GM19035 (cell line): Measurements from ENCODE around the gene TRAK1.

Source experiments
- ATAC-seq: cut with Tn5 transposase; IDR thresholded peaks from one replicate; pipeline ENCODE4 v1.9.1; 2021; ENCODE audit not compliant: unreplicated experiment

TRAK1 gene

DNA sequence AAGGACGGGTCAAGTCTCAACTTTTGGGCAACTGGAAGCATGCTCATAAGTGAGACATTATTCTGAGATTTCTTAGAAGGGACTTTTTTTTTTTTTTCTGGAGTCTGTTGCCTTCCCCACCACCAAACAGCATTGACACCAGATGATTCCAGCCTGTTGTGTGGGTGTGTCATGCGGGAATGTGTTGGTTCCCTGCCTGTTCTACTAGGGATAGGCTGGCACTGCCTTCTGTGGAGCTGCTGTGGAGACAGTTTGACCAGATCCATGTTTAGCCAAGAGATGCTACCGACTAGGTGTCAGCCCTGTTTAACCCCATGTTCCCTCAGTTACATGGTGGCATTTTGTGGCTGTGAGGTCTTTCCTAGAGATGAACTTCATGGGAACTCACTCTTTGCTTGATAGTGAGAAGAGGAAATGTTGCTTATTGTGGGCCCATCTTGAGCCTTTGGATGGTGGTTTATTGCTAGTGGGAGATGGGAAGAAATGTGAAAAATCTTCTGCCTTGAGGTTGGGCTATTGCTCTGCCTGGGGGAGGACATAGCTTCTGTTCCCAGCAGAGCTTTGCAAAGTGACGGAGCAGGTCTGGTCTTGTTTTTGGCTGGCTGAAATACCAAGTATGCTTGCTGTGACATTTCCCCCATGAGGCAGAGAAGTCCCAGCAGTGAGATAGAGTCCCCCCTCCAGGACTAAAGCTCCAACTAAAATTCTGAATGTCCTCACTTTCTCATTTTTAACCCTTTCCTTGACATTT is 31.3 kb downstream of the TRAK1 start:
- no peak for ATAC-seq

DNA sequence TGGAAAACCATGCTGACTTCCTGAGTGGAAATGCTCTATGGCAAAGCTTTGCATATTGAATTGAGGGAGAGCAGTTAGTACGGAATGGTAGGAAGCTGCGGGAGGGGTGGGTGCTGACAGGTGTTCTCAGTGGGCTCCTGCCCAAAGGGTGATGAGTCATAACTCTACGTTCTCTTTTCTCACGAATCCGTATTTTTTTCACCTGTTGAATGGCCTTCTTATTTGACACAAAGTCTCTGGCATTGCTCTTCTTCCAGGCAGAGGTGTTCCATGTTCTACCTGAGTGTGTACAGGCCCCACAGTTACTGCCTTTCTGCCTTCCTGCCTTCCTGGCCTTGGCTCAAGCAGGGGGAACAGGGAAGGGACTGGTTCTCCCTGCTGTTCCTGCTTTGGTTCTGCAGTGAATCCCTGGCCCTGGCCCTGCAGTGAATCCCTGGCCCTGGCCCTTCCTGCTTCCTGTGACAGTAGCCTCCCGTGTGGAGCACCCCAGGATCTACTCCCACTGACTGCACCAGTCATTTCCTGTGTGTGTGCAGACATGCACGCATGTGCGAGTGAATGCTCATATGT is 31.9 kb downstream of the TRAK1 start:
- ATAC-seq: no peak

DNA sequence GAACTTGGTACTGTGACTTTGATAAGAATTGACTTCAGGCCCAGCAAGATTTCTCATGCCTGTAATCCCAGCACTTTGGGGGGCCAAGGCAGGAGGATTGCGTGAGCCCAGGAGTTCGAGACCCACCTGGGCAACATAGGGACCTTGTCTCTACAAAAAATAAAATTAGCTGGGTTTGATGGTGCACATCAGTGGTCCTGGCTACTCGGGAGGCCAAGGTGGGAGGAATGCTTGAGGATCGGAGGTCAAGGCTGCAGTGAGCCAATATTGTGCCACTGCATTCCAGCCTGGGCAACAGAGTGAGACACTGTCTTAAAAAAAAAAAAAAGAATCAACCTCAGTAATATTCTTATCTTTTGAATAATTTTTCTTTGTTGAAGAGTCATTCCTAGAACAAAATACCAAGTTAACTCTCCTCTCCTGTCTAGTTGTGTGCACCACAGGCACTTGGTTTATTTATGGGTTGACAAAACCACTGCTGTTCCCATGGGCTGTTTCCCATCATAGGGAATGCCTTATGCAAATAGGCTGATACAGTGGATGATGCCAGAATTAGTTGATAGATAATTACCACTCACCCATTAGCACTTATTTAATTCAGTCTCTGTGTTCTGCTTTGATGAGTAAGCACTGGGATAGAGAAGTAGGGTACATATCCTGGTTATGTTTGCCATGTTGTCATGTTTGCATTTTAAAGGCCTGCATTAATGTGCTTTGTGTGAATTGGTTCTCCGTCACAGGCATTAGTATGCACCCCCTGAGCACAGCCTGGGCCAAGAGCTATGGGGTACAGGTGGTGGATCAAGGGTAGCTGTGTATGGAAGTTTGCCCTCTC is 32.9 kb downstream of the TRAK1 start:
- ATAC-seq: no peak

DNA sequence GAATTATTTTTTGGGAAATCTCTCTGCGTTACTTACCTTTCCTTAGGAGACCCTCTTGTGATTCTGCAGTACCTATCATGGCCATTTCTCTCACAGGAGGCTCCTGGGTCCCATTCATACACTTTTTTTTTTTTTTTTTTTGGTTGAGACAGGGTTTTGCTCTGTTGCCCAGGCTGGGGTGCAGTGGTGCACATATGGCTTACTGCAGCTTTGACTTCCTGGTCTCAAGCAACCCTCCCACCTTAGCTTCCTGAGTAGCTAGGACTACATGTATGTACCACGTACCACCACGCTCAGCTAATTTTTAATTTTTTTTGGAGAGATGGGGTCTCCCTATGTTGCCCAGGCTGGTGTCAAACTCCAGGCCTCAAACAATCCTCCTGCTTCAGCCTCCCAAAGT is 36.1 kb downstream of the TRAK1 start:
- ATAC-seq: no peak

DNA sequence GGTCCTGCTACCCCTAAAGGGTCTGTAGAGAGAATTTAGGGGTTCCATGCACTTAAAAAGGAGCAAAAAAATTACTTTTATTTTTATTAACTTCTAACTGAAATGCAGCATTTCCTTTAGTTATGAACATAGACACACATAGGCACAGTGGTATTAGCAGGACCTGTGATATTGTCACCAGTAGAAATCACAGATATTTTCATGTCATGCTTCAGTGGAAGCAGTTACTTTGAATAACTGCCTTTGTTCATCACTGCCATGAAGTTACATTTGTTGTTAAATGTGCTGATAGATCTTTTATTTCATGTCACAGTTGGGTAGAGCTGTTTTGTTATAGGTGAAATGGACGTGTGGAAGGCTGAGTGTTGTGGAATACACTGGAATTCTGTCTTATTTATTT is 37.4 kb downstream of the TRAK1 start:
- ATAC-seq: no peak

DNA sequence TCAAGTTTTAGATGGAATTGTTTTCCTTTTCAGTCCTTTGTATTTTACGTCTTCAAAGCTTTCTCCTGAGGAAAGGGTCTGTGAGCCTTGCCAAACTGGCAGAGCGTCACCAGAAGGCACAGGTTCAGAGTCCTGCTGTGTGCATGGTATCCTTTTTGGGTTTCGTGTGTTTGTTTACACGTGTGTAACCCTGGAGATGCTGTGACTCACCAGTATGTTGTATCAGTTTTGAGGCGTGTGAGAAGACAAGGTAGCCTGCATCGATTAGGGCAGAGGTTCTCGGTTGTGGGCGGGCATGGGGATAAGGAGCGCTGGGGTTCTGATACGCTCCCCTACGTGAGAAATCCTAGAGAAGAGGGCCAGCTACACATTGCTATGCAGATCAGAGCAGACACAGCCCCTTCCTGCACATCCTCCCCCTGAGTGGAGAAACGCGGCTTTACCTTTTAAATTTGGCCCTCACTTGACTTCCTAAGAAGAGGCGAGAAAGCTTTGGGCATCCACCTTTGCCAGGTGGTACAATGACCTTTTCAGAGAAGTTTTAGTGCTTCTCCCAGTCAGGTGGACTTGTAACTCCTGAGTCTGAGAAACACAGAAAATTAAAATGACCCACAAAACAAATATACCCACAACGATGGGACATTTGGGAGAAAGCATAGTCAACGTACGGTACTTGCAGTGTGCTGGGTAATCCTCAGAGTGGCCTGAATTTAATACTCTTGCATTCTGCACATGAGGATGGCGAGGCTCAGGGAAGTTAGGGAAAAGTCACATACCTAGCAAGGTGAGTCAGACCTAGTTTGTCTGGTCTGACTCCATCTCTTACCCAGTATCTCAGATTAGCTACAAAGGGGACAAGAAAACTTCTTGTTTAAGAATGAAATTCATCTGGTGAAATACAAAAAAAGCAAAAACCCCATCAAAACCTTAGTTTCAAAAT is 38.1 kb downstream of the TRAK1 start:
- no peak for ATAC-seq

DNA sequence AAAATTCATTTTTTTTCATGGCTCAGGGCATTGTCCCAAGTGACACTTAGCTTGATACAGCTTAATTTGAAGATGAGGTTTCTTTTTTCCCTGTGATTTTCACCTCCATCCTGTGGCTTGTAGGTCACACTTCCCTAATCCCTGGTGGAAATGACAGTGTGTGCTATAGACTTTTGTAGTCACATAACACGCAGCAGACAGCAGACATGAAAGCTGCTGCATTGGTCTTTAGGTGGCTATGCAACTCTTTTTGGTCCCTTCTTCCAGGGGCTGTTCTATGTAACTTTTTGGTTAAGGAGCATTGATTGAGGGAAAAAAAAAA is 38.8 kb downstream of the TRAK1 start:
- ATAC-seq: no peak

DNA sequence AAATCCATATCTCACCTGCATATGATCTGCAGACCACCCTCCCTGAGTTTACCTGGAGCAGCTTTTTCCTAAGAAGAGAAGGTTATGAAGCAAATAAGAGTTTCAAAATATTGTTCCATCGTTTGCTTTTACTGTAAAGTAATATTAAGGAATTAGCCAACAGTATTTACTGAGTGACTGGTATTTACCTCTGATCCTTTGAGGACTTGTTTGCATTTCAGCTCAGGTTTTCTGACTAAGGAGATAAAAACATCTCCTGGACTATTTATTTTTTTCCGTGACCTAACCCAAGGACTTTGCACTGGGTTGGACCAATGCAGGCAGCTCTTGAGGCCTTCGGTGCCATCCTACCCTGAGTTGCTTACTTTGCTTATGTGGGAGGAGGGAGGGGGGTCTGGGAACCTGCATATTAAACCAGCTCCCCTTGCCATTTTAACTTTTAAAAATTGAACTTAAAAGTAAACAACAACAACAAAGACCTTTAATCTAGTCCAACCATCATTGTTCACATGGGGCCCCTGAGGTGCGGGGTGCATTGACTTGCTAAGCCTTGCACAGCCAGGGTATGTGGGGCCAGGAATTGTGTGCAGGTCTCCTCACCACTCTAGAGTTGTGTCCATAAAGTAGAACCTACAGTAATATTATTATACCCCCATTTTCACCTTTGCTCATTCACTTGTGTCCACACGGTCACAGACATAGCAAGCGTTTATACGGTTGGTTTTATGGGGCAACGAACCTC is 39.3 kb downstream of the TRAK1 start:
- no peak for ATAC-seq

DNA sequence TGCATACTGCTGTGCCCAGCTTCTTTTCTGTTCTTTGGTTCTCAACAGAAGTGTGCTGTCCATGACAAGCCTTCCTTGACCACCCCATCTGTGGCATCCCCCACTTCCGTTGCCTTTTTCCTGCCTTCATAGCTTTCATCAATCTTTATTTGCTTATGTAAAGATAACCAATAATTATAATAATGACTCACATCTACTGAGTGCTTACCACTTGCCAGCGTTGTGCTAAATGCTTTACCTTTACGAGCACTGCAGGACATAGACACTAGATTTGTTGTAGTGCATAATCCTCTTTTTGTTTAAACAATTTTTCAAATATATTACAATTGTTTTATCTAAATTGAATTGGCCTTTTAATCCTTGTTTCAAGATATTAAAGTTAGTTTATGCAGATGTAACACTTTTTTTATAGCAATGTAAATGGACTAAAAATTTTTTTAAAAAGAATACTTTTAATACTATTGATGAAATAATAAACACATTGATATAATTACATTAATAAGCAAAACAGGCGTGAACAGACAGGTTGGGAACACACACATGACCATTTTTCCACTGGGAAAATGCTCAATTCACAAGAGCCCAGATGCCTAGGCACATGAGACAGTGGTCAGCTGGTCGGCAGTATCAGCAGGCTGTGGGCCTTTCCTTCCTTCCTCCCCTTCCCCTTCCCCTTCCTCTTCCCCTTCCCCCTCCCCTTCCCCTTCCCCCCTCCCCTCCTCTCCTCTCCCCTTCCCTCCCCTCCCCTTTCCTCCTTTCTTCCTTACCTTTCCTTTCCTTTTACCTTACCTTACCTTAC is 42.5 kb downstream of the TRAK1 start:
- ATAC-seq: no peak

DNA sequence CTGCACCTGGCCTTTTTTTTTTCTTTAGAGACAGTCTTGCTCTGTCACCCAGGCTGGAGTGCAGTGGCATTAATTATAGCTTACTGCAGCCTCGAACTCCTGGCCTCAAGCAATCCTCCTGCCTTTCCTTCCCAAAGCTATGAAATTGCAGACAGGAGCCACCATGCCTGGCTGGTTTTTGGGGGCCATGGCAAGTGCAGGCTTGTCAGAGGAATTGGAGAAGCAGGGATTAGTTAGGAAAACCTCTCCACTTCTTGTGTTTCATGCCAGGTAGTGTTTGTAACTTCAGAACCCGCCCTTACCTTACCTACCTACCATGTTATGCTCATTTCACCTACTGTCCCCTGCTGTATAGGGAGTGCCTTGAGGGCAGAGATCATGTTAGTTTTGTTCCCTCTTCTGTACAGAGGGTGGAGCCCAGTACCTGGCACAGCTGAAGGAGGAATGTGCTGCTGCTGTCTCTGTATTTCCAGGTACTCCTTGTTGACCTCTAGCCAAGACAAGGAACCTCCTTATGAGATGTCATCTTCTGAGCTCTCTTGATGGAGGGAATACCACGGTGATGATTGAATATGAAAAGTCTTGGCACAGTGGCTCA is 43.8 kb downstream of the TRAK1 start:
- ATAC-seq: no peak

DNA sequence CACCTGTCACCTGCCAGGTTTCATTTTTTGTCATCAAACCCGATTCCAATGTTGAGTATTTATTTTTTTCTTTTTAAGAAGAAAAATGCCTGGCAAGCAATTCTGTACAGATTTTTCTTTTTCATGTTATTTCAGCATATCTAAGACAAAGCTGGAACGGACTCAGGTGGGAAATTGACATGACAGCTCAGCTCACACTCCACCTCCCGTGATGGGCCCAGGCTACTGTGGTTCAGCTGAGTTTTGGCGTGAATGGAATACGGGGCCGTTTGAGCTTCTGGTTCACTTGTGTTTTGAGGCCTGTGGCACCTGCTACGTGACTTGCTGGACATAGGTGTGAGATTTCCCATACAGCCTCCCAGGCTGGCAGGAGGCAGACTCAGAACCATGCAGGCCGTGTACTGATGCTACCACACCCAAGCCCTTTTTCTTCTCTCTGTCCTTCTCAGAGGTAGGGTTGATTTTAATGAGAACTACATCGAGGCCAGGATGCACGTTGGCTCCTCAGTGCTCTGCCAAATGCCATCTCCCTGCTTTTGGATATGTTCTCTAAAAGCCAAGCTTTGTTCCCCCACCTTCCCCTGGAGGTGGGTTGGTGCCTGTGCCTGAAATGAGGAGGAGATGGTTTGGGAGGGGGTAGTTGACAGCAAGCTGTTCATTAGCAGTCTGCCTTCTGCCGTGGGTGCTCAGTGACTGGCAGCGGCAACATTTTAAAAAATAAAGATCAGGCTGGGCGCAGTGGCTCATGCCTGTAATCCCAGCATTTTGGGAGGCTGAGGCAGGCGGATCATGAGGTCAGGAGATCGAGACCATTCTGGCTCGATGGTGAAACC is 48.7 kb downstream of the TRAK1 start:
- no peak for ATAC-seq

DNA sequence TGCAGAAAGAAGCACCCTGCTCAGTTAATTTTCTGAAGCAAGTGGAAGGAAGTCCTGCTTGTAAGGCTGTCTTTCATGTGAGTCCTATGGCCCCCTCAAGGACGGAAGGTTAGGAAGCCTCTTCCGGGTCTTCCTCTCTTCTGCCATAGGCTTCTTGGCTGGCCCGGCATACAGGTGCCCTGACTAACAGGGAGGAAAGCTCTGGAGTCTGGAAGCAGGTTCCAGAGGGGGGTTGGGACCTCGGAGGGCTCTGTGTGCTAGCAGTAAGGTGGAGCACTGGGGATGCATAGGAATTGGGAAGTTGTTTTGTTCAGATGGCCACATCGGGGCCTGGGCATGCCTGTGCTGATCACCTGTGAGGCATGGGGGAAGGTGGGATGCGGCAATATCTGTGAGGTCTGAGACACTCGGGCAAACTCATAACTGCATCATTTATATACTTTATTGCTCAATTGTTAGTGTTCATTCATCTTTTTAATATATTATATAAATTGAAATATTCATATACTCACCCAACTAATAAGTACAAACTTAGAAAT is 49.6 kb downstream of the TRAK1 start:
- no peak for ATAC-seq

DNA sequence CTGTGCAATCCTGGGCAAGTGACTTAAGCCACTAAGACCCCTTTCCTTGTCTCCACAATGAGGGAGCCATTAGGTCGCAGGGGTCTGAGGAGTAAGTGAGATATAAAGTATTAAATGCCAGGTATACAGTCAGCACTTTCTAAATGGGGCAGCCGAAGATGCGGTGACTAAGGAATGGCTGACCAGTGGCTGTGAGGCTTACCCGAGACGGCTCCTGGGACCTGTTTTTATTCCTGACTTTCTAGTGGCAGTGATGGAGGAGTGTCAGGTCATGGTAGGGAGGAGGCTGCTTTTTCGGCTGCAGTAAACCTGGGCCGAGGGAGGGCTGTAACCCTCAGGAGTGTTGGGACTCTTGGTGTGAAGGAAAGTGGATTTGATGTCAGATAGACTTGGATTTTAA is 52.3 kb downstream of the TRAK1 start:
- ATAC-seq: no peak

DNA sequence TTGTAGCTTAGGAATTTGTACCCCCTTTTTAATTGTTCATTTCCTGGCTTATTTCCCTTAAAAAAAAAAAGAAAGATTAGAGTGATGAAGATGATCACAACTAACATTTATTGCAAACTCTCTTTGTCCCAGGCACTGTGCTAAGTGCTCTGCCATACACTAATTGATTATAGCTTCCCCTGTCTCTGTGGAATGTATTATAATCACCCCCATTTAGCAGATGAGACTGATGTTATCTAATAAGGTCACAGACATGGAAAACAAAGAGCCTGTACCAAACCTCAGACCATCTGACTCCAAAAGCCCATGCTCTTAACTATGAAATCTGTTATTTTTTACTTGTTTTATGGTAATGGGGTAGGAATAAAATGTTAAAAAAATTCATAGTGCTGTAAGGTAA is 53.1 kb downstream of the TRAK1 start:
- no peak for ATAC-seq

DNA sequence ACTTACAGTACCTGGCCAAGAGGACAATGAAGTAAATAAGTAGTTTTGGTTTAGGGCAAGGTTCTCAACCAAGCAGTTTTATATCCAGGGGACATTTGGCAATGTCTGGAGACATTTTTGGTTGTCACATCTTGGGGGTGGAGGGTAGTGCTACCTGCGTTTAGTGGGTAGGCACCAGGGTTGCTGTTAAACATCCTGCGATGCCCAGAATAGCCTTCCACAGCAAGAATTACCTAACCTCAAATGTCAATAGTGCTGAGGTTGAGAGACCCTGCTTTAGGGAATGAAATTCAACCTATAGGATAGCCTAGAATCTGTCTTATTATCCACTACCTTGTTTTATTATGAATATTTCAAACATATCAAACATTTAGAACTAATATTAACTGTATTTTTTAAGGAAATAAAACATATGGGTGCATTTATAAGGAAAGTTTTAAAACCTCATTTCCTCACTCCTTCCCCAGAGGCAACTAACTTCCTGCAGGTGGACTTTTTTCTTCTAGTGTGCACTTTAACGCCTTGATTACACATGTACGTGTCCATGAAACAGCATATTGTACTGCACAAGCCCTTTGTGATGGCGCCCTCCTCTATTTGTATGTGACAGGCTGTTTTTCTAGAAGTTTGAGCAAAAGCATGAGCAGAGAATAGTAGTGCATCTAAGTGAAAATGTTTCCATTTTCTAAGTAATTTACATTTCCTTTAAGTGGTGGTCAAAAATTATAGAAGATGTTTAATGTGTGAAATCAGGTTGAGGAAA is 57.1 kb downstream of the TRAK1 start:
- ATAC-seq: no peak

DNA sequence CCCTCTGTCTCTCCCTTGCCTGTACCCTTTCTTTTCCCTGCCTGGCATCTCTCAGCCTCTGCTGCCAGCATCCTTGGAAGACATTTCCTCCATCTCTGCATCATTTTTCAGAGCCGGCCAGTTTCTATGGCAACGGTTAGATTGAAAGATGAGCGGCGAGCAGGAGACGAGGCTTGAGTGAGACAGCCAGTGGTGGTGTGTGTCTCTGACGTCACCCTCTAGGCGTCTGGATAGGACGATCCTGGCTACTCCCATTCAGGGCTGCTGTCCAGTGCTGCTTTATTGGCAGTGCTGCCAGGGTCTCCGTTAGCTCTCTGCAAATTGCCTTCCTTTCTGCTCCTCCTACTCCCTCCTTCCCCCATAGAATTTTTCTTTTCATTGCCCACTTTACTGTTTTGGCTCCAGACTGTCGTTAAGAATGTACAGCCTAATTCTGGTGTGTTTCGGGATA is 57.9 kb downstream of the TRAK1 start:
- ATAC-seq: no peak

DNA sequence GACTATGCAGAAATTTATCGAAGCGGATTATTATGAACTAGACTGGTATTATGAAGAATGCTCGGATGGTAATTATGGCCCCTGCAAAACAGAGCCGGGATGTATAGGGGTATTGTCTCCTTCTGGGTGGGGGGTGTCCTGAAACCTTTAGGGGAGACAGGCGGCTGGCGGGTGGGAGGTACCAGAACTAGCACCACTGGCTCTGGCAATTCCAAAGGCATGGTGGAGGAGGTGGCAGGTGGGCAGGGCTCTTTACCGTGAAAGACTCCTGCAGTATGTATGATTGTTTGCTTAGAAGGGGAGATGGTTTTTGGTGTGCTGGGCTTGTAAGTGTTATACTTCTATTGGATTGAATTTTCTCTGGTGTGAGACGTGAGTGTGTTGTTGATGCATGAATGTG is 58.4 kb downstream of the TRAK1 start:
- no peak for ATAC-seq
